Fibroblast of pulmonary artery (primary cell): Measurements from ENCODE around the gene RNF220.

Source experiments
- DNase-seq: peaks from one replicate; pipeline ENCODE4 v3.0.0-alpha.2; 2010; ENCODE audit warnings: low read depth
- H3K4me3 ChIP-seq: replicated peaks from 2 replicates; pipeline ENCODE4 v1.5.1; 2011; ENCODE audit warnings: low read depth, mild to moderate bottlenecking, control low read depth, low read length, moderate library complexity
- CTCF ChIP-seq: IDR thresholded peaks from 2 replicates; pipeline ENCODE4 v1.5.1; 2011; ENCODE audit warnings: mild to moderate bottlenecking, control low read depth, low read length, inconsistent platforms; ENCODE audit errors: missing control alignments

Gene RNF220

GRCh38 chr1:44407430-44408211, 2.6 kb downstream of the RNF220 start:
- TF ChIP-seq CTCF = no peak
- no peak for DNase-seq

GRCh38 chr1:44408212-44408582, 3.1 kb downstream of the RNF220 start:
- no peak for DNase-seq
- H3K4me3 ChIP-seq = no peak overlapping the region
- no peak for TF ChIP-seq CTCF

More at GRCh38 chr1:44407430-44408211, 2.6 kb downstream of the RNF220 start:
- no peak overlapping the region for H3K4me3 ChIP-seq

- H3K4me3 ChIP-seq = no peak overlapping the region
- DNase-seq = no peak
- no peak for TF ChIP-seq CTCF
Measured at GRCh38 chr1:44408632-44409602, 3.9 kb downstream of the RNF220 start.

GRCh38 chr1:44409757-44410156, 4.7 kb downstream of the RNF220 start:
- no peak for TF ChIP-seq CTCF
- no peak for DNase-seq
- no peak overlapping the region for H3K4me3 ChIP-seq

- no peak for TF ChIP-seq CTCF
- no peak for DNase-seq
- H3K4me3 ChIP-seq = no peak overlapping the region
Measured at GRCh38 chr1:44411861-44412260, 6.8 kb downstream of the RNF220 start.

GRCh38 chr1:44412601-44413000, 7.5 kb downstream of the RNF220 start:
- no peak for TF ChIP-seq CTCF
- no peak for DNase-seq
- H3K4me3 ChIP-seq = no peak overlapping the region
